GM12875 (cell line): ENCODE results near the gene PHC1.

Experiments
- H3K4me3 ChIP-seq: one replicate; pipeline ENCODE4 v1.5.1; 2011; ENCODE audit warnings: low read depth, low read length, control low read depth
- TF ChIP-seq, protein P1 (sequence below): IDR thresholded peaks from 2 replicates; pipeline ENCODE4 v1.5.1; 2011; ENCODE audit warnings: low read depth, mild to moderate bottlenecking, control low read depth, inconsistent platforms, low read length, moderate library complexity, borderline replicate concordance; ENCODE audit not compliant: insufficient read depth

Gene PHC1

GRCh38 chr12:8950702-8951478, 36.6 kb downstream of the PHC1 start:
- H3K4me3 ChIP-seq = peak overlapping the region; percentile 69
- TF ChIP-seq, protein P1, sequence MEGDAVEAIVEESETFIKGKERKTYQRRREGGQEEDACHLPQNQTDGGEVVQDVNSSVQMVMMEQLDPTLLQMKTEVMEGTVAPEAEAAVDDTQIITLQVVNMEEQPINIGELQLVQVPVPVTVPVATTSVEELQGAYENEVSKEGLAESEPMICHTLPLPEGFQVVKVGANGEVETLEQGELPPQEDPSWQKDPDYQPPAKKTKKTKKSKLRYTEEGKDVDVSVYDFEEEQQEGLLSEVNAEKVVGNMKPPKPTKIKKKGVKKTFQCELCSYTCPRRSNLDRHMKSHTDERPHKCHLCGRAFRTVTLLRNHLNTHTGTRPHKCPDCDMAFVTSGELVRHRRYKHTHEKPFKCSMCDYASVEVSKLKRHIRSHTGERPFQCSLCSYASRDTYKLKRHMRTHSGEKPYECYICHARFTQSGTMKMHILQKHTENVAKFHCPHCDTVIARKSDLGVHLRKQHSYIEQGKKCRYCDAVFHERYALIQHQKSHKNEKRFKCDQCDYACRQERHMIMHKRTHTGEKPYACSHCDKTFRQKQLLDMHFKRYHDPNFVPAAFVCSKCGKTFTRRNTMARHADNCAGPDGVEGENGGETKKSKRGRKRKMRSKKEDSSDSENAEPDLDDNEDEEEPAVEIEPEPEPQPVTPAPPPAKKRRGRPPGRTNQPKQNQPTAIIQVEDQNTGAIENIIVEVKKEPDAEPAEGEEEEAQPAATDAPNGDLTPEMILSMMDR = no peak

DNA sequence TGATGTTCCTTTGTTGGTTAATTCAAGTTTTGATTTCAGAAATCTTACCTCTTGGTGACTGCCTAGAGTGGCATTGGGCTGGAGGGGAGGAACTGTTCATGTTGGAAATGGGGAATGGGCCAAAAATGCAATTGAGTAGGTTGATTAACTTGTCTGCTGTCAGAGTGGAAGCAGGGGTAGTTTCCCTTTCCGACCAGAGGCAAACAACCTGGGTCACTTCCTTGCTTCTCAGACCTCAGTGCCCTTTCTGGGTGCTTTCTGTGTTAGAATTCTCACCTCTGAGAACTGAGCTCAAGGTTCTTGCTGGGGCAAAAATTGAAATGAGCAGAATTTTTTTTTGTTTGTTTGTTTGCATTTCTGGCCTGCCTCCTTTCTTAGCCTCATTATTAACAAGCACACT, 37.4 kb downstream of the PHC1 start:
- TF ChIP-seq, protein P1 = no peak
- H3K4me3 ChIP-seq = no peak overlapping the region

GRCh38 chr12:8953773-8954402, 39.6 kb downstream of the PHC1 start:
- no peak overlapping the region for H3K4me3 ChIP-seq
- TF ChIP-seq, protein P1 = no peak

- TF ChIP-seq, protein P1 = no peak
Observed at GRCh38 chr12:8956073-8956472, 41.8 kb downstream of the PHC1 start.

DNA sequence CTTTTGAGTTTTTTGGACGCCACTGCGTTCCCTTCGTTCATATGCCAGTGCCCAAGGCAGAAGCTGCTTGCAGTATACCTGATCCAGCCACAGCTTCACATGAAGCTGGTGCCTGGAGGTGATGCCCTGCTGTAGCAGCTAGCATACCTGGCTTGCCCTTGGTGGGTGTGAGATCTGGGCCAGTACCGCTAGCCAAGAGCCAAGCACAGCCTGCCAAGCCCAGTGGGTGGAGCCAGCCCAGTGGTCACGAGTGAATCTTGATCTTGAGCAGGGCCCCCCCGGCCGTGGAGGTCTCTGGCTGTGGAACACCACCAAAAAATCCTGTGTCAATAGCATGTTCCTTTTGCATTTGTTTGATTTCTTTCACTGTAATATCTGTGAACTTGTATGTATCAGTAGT, 42.5 kb downstream of the PHC1 start:
- no peak overlapping the region for H3K4me3 ChIP-seq
- TF ChIP-seq, protein P1 = no peak

More at GRCh38 chr12:8956073-8956472, 41.8 kb downstream of the PHC1 start:
- H3K4me3 ChIP-seq = no peak overlapping the region

DNA sequence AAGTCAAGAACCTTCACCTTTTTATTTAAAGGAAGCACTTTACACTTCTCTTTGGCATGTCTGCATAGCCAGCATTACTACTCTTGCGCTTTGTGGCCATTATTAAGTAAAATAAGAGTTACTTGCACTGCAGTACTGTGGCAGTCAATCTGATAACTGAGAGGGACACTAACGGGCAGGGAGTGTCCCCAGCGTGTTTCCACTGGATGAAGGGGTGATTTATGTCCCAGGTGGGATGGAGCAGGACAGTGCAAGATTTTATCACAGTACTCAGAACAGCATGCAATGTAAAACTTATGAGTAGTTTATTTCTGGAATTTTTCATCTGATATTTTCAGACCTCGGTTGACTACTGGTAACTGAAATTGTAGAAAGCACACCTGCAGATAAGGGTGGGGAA, 43.3 kb downstream of the PHC1 start:
- TF ChIP-seq, protein P1 = no peak
- no peak overlapping the region for H3K4me3 ChIP-seq

- no peak overlapping the region for H3K4me3 ChIP-seq
- TF ChIP-seq, protein P1 = no peak
Observed at GRCh38 chr12:8958066-8958465, 43.8 kb downstream of the PHC1 start.
